Neural crest cell (in vitro differentiated cells): ENCODE measurements around the gene SASH3. TPM values are rescaled to one million over a fixed set of nuclear protein-coding genes. Genes with fewer than 3 reads are reported as not detected.

Experiments used
- DNase-seq: peaks from one replicate; pipeline ENCODE4 v3.0.0; 2021; ENCODE audit warnings: low read depth, mixed read lengths, low spot score
- H3K27ac Mint-ChIP-seq: one replicate; pipeline ENCODE4 v1.8.0; 2021; ENCODE audit warnings: mild to moderate bottlenecking, mixed read lengths; ENCODE audit not compliant: unreplicated experiment
- H3K27me3 Mint-ChIP-seq: 2 replicates; pipeline ENCODE4 v1.8.0; 2021; ENCODE audit warnings: low read depth, mild to moderate bottlenecking, mixed read lengths
- H3K36me3 Mint-ChIP-seq: 2 replicates; pipeline ENCODE4 v1.8.0; 2021; ENCODE audit warnings: low read depth, mild to moderate bottlenecking, mixed read lengths
- H3K4me1 Mint-ChIP-seq: 2 replicates; pipeline ENCODE4 v1.8.0; 2021; ENCODE audit warnings: mixed read lengths
- H3K4me3 Mint-ChIP-seq: one replicate; pipeline ENCODE4 v1.8.0; 2021; ENCODE audit warnings: mild to moderate bottlenecking, mixed read lengths
- H3K9me3 Mint-ChIP-seq: 2 replicates; pipeline ENCODE4 v1.8.0; 2021; ENCODE audit warnings: mixed read lengths
- CTCF ChIP-seq: fragments of 200-600 bp; sonication (generic); conservative IDR thresholded peaks from 2 replicates; pipeline ENCODE4 v1.5.0; 2021; ENCODE audit warnings: antibody characterized with exemption, mild to moderate bottlenecking
- total RNA-seq: library from RNA; stranded (reverse); gene quantifications from 2 replicates; pipeline ENCODE4 v1.2.1, GENCODE V29; 2021

Gene SASH3
- total RNA-seq, 1 donor from 2014 or later: not detected

- Mint-ChIP-seq H3K27me3 (no peaks in the 10 kb centered on the region), H3K27ac (no peak overlapping the region), H3K9me3 (no peaks in the 10 kb centered on the region), H3K4me3 (no peak overlapping the region), H3K36me3 (peaks cover 5% of the 10 kb centered on the region), H3K4me1 (peaks cover under 1% of the 10 kb centered on the region)
- no peak for DNase-seq
- no peak for TF ChIP-seq CTCF
These were observed 17.6 kb downstream of the SASH3 start for GRCh38 chrX:129797251-129797906.

- DNase-seq: no peak
- Mint-ChIP-seq H3K27me3 (no peaks in the 10 kb centered on the region), H3K4me3 (no peak overlapping the region), H3K9me3 (no peaks in the 10 kb centered on the region), H3K27ac (no peak overlapping the region), H3K4me1 (peaks cover 9% of the 10 kb centered on the region), H3K36me3 (peaks cover 5% of the 10 kb centered on the region)
- no peak for TF ChIP-seq CTCF
These were observed 18.7 kb downstream of the SASH3 start for GRCh38 chrX:129798456-129798855.

GRCh38 chrX:129798888-129799287 is 19.1 kb downstream of the SASH3 start:
- TF ChIP-seq CTCF: no peak

GRCh38 chrX:129800186-129800585 is 20.4 kb downstream of the SASH3 start:
- H3K4me1 Mint-ChIP-seq: peaks cover 15% of the 10 kb centered on the region

More at GRCh38 chrX:129798888-129799287, 19.1 kb downstream of the SASH3 start:
- Mint-ChIP-seq H3K36me3 (peaks cover 5% of the 10 kb centered on the region), H3K4me3 (no peak overlapping the region), H3K4me1 (peaks cover 14% of the 10 kb centered on the region), H3K27me3 (no peaks in the 10 kb centered on the region), H3K9me3 (no peaks in the 10 kb centered on the region), H3K27ac (no peak overlapping the region)
- no peak for DNase-seq

GRCh38 chrX:129802863-129803262 is 23.1 kb downstream of the SASH3 start:
- H3K4me1 Mint-ChIP-seq: peaks cover 15% of the 10 kb centered on the region
- no peaks in the 10 kb centered on the region for H3K27me3 Mint-ChIP-seq
- H3K36me3 Mint-ChIP-seq: peaks cover 9% of the 10 kb centered on the region
- H3K27ac Mint-ChIP-seq: peak overlapping the region; percentile 57
- H3K4me3 Mint-ChIP-seq: no peak overlapping the region
- no peaks in the 10 kb centered on the region for H3K9me3 Mint-ChIP-seq
- DNase-seq: no peak
- TF ChIP-seq CTCF: no peak

More at GRCh38 chrX:129800186-129800585, 20.4 kb downstream of the SASH3 start:
- H3K27ac Mint-ChIP-seq: no peak overlapping the region
- H3K36me3 Mint-ChIP-seq: peaks cover 5% of the 10 kb centered on the region
- no peaks in the 10 kb centered on the region for H3K9me3 Mint-ChIP-seq
- H3K27me3 Mint-ChIP-seq: no peaks in the 10 kb centered on the region
- no peak overlapping the region for H3K4me3 Mint-ChIP-seq
- DNase-seq: no peak
- no peak for TF ChIP-seq CTCF
